Endothelial cell of umbilical vein (primary cell): ENCODE measurements around the gene KLHL13. TPM values are rescaled to one million over a fixed set of nuclear protein-coding genes. Genes with fewer than 3 reads are reported as not detected.

Experiments
- BruUV-seq: library from RNA; stranded (reverse); fragments of 400-500 nt; replicated peaks from 2 replicates; lab custom pipeline; 2021; lab: Mats Ljungman, UMichigan
- CTCF ChIA-PET: fragments of 300-600, 350-600 bp; sonication (Branson Sonifier 250); formaldehyde crosslinking; loops from one replicate; lab custom pipeline; 2021; ENCODE audit warnings: antibody characterized with exemption, inconsistent platforms; lab: Charles Lee
- POLR2A ChIA-PET: fragments of 300-600, 350-600 bp; sonication (Branson Sonifier 250); formaldehyde crosslinking; loops from one replicate; lab custom pipeline; 2021; ENCODE audit warnings: antibody characterized with exemption, inconsistent platforms; lab: Charles Lee
- DNase-seq: peaks from one replicate; pipeline ENCODE4 v3.0.0-alpha.2; 2011; ENCODE audit warnings: low read depth, low spot score
- FAIRE-seq: peaks from 2 replicates; lab custom pipeline; 2011; peaks lifted over from hg19 to GRCh38; lab: Jason Lieb, UNC
- H2AFZ ChIP-seq: 2 replicates; pipeline ENCODE4 v1.6.0; 2012; ENCODE audit warnings: low read depth, low read length, control low read depth, inconsistent platforms
- H3K27ac ChIP-seq: 2 replicates; pipeline ENCODE4 v1.5.1; 2011; ENCODE audit warnings: low read depth, mild to moderate bottlenecking, control low read depth, low read length, moderate library complexity; ENCODE audit not compliant: insufficient read depth
- H3K27me3 ChIP-seq, 2 experiments: 2 replicates each; pipeline versions ENCODE4 v1.6.0 to v1.6.1; 2011; ENCODE audit warnings: low read length in 2 of 2, mixed read lengths in 1 of 2; ENCODE audit not compliant: control insufficient read depth in 2 of 2, insufficient read depth in 2 of 2
- H3K36me3 ChIP-seq, 2 experiments: 2 replicates in 1 of 2; 3 replicates in 1 of 2; pipeline ENCODE4 v1.5.1; 2011; ENCODE audit warnings: low read length in 2 of 2, mild to moderate bottlenecking in 1 of 2, moderate library complexity in 1 of 2; ENCODE audit not compliant: control insufficient read depth in 2 of 2, insufficient read depth in 2 of 2; ENCODE audit errors: extremely low read depth in 1 of 2
- H3K4me1 ChIP-seq: 3 replicates; pipeline ENCODE4 v1.5.1; 2011; ENCODE audit warnings: mild to moderate bottlenecking, low read length; ENCODE audit not compliant: control insufficient read depth, insufficient read depth; ENCODE audit errors: extremely low read depth
- H3K4me2 ChIP-seq: 2 replicates; pipeline ENCODE4 v1.6.1; 2011; ENCODE audit warnings: low read length, control low read depth, mixed read lengths; ENCODE audit not compliant: insufficient read depth
- H3K4me3 ChIP-seq, 3 experiments: fragments of 200-600 bp in 1 of 3; sonication (generic), shearing (Covaris generic) in 1 of 3; replicated peaks in 1 of 3; 2 replicates each; pipeline ENCODE4 v1.5.1; 2011 to 2016; ENCODE audit warnings: control low read depth in 3 of 3, low read length in 3 of 3, mild to moderate bottlenecking in 2 of 3, inconsistent platforms in 1 of 3, low read depth in 1 of 3, moderate library complexity in 1 of 3; ENCODE audit not compliant: insufficient read depth in 1 of 3
- H3K79me2 ChIP-seq: 2 replicates; pipeline ENCODE4 v1.6.0; 2012; ENCODE audit warnings: low read length, inconsistent platforms; ENCODE audit not compliant: control insufficient read depth, insufficient read depth
- H3K9ac ChIP-seq: replicated peaks from 2 replicates; pipeline ENCODE3; 2011; ENCODE audit warnings: low read length, control low read depth; ENCODE audit not compliant: insufficient read depth; ENCODE audit errors: extremely low read depth
- H3K9me1 ChIP-seq: replicated peaks from 3 replicates; pipeline ENCODE4 v1.6.0; 2011; ENCODE audit warnings: mild to moderate bottlenecking, low read length; ENCODE audit not compliant: control insufficient read depth, insufficient read depth; ENCODE audit errors: extremely low read depth
- H3K9me3 ChIP-seq: replicated peaks from 2 replicates; pipeline ENCODE4 v1.5.1; 2012; ENCODE audit warnings: low read length, inconsistent platforms; ENCODE audit not compliant: control insufficient read depth, insufficient read depth
- H4K20me1 ChIP-seq: replicated peaks from 2 replicates; pipeline ENCODE3; 2011; ENCODE audit warnings: mild to moderate bottlenecking, low read length; ENCODE audit not compliant: control insufficient read depth, insufficient read depth; ENCODE audit errors: extremely low read depth
- EZH2 ChIP-seq: IDR thresholded peaks from 2 replicates; pipeline ENCODE4 v1.6.1; 2012; ENCODE audit warnings: borderline replicate concordance, low read depth, mild to moderate bottlenecking, moderate library complexity, low read length, inconsistent platforms; ENCODE audit not compliant: severe bottlenecking
- FOS ChIP-seq: IDR thresholded peaks from 2 replicates; pipeline ENCODE4 v1.6.1; 2011; ENCODE audit warnings: mild to moderate bottlenecking, low read length, moderate library complexity, borderline replicate concordance; ENCODE audit not compliant: insufficient read depth
- GATA2 ChIP-seq: IDR thresholded peaks from 2 replicates; pipeline ENCODE4 v1.7.0; 2011; ENCODE audit warnings: low read depth, mild to moderate bottlenecking, moderate library complexity, mixed read lengths, low read length; ENCODE audit not compliant: insufficient read length, insufficient read depth
- JUN ChIP-seq: IDR thresholded peaks from 2 replicates; pipeline ENCODE4 v1.6.1; 2011; ENCODE audit warnings: borderline replicate concordance, low read depth; ENCODE audit not compliant: insufficient read length, insufficient read depth
- MYC ChIP-seq: IDR thresholded peaks from one replicate; pipeline ENCODE4 v1.6.1; 2011; ENCODE audit warnings: mild to moderate bottlenecking, low read depth, low read length
- POLR2A ChIP-seq: IDR thresholded peaks from 2 replicates; pipeline ENCODE4 v1.6.1; 2012; ENCODE audit warnings: low read depth, mild to moderate bottlenecking, control low read depth, low read length
- POLR2AphosphoS5 ChIP-seq: IDR thresholded peaks from 2 replicates; pipeline ENCODE4 v1.6.1; 2012; ENCODE audit warnings: low read depth, mild to moderate bottlenecking, control low read depth, low read length, moderate library complexity; ENCODE audit not compliant: insufficient read depth
- dilution Hi-C: fragments of 300-500 bp; cut with MboI; formaldehyde crosslinking; loops from one replicate; pipeline ENCODE4 v1.15.0; 2019; ENCODE audit warnings: low sequenced_read_pairs; ENCODE audit not compliant: extremely low pct_ligation_motif_present
- intact Hi-C: fragments of 100-400 bp; cut with micrococcal nuclease; formaldehyde crosslinking; loops from one replicate; pipeline ENCODE4 v1.10.0; 2022
- polyA plus RNA-seq, 4 experiments: library from polyadenylated mRNA; depleted of rRNA in 3 of 4; stranded (reverse) in 3 of 4; unstranded in 1 of 4; fragments of >200 nt; gene quantifications; 2 replicates each; pipeline versions ENCODE4 v1.2.1 to v1.2.3, GENCODE V29; 2011 to 2012; ENCODE audit warnings: missing spikeins in 1 of 4
- total RNA-seq: library from RNA; stranded (reverse); gene quantifications from 2 replicates; pipeline ENCODE4 v1.2.3, GENCODE V29; 2021
- TF ChIP-seq, protein P1 (sequence below), 2 donors: IDR thresholded peaks; 1 replicate in 1 of 2; 2 replicates in 1 of 2; pipeline ENCODE4 v1.5.1; 2011; ENCODE audit warnings: low read length in 2 of 2, mild to moderate bottlenecking in 2 of 2, moderate library complexity in 2 of 2, control low read depth in 1 of 2, inconsistent platforms in 1 of 2, low read depth in 1 of 2; ENCODE audit not compliant: insufficient read depth in 1 of 2; ENCODE audit errors: extremely low read depth in 1 of 2
- TF ChIP-seq, protein P2 (sequence below): IDR thresholded peaks from 2 replicates; pipeline ENCODE4 v1.6.1; 2011; ENCODE audit not compliant: insufficient read depth, insufficient read length

Gene KLHL13
- total and polyA plus RNA-seq, 2 donors (not counting 3 experiments of a cell fraction or from before 2014, with no cell fraction given), result 15.3 to 18.2 TPM

DNA sequence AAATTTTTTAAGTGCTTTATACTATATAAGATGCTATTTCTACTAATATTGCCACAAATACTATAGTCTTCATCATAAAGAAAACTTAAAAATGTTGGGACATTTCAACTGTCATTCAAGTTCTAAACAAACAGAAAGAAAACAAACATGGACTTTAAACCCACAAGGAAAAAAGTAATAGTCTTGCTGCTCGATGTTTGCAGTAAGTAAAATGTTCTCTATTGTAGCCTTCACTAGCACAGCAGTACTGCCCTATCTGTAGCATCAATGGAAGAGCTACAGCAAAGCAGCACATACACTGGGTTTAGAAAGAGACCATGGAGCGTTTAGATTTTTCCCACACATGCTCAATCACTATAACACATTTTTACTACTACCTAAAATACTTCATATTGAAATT, 146.8 kb downstream of the KLHL13 start:
- Histone ChIP-seq H3K79me2 (no peaks in the 10 kb centered on the region), H3K9me3 (no peaks in the 10 kb centered on the region), H3K4me2 (no peak overlapping the region), H3K36me3 (no peaks in the 10 kb centered on the region), H2AFZ (no peak overlapping the region), H3K9me1 (no peaks in the 10 kb centered on the region), H3K4me3 (no peak overlapping the region), H4K20me1 (no peaks in the 10 kb centered on the region), H3K27me3 (no peaks in the 10 kb centered on the region), H3K9ac (no peak overlapping the region), H3K4me1 (no peaks in the 10 kb centered on the region), H3K27ac (no peak overlapping the region)
- FAIRE-seq (no peak), DNase-seq (no peak)
- ChIA-PET CTCF (no interaction called here), POLR2A (no interaction called here)
- intact Hi-C loops (no loop called here), dilution Hi-C loops (no loop called here)
- no TSS peak for BruUV-seq
- TF ChIP-seq MYC (no peak), POLR2A (no peak), FOS (no peak), JUN (no peak), EZH2 (no peak), GATA2 (no peak), POLR2AphosphoS5 (no peak)
- TF ChIP-seq, protein P1, sequence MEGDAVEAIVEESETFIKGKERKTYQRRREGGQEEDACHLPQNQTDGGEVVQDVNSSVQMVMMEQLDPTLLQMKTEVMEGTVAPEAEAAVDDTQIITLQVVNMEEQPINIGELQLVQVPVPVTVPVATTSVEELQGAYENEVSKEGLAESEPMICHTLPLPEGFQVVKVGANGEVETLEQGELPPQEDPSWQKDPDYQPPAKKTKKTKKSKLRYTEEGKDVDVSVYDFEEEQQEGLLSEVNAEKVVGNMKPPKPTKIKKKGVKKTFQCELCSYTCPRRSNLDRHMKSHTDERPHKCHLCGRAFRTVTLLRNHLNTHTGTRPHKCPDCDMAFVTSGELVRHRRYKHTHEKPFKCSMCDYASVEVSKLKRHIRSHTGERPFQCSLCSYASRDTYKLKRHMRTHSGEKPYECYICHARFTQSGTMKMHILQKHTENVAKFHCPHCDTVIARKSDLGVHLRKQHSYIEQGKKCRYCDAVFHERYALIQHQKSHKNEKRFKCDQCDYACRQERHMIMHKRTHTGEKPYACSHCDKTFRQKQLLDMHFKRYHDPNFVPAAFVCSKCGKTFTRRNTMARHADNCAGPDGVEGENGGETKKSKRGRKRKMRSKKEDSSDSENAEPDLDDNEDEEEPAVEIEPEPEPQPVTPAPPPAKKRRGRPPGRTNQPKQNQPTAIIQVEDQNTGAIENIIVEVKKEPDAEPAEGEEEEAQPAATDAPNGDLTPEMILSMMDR (IDR thresholded peaks at IDR 0.05; ENCODE audit: extremely low read depth in 1 of 2, insufficient read depth in 1 of 2, low read depth in 1 of 2, low read length in 2 of 2), result no peak
- TF ChIP-seq, protein P2, sequence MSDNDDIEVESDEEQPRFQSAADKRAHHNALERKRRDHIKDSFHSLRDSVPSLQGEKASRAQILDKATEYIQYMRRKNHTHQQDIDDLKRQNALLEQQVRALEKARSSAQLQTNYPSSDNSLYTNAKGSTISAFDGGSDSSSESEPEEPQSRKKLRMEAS, result no peak
